ENCODE measurements around the gene DNAH8.

GRCh38 chr6:38837101-38837500, 122.0 kb downstream of the DNAH8 start:
- no peak for TF ChIP-seq CTCF (IDR thresholded peaks at IDR 0.05)
- no peak for TF ChIP-seq POLR2A (IDR thresholded peaks at IDR 0.05; ENCODE audit: low read depth)

All from esophagus muscularis mucosa (tissue), 3 donors.